NCI-H345 (cell line): ENCODE data around the gene CD101.

Experiments
- DNase-seq: peaks from one replicate; lab custom pipeline; 2025; lab: John Stamatoyannopoulos, UW

CD101 gene

DNA sequence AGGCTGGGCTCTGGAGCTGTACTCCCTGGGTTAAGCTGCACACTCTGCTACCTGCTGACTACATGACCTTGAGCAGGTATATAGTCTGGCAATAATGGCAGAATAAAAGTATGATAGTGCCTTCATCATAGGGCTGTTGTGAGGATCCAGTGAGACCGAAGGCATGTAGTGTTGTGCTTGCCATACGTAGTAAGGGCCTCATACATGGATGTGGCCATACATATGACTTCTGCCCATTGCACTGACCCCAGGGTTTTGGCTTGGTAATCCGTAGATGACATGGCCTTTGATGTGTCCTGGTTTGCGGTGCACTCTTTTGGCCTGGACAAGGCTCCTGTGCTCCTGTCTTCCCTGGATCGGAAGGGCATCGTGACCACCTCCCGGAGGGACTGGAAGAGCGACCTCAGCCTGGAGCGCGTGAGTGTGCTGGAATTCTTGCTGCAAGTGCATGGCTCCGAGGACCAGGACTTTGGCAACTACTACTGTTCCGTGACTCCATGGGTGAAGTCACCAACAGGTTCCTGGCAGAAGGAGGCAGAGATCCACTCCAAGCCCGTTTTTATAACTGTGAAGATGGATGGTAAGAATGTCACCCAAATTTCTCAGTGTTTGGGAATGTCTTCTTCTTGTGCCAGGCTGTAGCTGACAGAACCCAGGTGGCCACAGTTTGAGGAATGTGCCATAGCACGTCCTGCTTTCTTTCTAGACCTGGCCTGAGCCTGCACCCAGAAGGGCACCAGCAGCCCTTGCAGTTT, 17.0 kb upstream of the CD101 start:
- DNase-seq = no peak

DNA sequence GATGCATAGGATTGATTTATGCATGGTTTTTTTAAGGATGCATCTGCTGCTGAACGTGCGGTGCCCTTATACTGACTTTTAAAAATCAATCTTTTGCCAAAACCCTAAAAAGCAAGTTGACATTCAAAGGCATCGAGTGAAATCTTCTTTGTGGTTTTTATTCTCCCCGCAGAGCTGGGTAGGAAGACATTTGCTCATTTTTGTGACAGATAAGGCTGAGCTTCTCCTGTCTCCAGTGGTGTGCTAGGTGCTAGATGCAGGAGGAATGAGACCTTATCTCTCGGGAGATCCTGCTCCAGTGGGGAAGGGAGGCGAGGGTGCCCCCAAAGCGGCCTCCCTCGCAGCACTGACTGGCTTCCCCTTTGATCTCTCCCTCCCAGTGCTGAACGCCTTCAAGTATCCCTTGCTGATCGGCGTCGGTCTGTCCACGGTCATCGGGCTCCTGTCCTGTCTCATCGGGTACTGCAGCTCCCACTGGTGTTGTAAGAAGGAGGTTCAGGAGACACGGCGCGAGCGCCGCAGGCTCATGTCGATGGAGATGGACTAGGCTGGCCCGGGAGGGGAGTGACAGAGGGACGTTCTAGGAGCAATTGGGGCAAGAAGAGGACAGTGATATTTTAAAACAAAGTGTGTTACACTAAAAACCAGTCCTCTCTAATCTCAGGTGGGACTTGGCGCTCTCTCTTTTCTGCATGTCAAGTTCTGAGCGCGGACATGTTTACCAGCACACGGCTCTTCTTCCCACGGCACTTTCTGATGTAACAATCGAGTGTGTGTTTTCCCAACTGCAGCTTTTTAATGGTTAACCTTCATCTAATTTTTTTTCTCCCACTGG, 14.9 kb upstream of the CD101 start:
- DNase-seq = no peak

DNA sequence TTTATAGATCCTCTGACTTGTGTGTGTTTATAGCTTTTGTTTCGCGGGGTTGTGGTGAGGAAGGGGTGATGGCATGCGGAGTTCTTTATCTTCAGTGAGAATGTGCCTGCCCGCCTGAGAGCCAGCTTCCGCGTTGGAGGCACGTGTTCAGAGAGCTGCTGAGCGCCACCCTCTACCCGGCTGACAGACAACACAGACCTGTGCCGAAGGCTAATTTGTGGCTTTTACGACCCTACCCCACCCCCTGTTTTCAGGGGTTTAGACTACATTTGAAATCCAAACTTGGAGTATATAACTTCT, 14.4 kb upstream of the CD101 start:
- no peak for DNase-seq

DNA sequence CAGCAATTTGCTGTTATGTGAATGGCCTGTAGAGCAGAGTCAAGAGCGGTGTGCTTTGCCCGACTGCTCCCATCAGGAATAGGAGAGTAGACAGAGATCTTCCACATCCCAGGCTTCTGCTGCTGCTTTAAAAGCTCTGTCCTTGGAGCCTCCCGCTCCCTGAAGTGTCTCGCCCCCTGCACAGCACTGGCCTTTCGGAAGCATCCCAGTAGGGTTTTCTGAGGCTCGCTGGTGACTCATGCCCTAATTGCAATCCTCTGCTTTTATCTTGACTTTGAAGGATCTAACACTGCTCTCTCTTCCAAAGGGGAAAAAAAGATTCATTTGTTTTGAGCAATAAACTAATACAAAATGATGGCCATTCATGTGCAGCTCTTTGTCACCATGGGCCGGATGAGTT, 13.3 kb upstream of the CD101 start:
- DNase-seq = no peak

DNA sequence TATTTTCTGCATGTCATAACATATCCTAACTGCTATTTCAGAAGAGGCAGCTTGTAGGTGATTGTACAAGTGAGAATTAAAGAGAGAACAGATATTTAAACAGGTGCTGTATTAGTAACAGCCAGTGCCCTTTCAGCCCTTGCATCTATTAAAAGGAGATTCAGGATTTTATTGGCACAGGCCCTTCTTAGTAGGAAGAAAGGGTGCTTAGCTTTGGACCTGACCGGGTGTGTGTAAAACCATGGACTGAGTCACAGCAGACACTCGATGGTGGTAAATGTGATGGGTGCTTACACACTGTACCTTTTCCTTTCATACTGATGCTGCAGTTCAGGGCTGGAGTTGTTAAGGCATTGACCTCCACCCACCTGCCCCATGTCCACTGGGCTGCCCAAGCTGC, 12.7 kb upstream of the CD101 start:
- DNase-seq = no peak

DNA sequence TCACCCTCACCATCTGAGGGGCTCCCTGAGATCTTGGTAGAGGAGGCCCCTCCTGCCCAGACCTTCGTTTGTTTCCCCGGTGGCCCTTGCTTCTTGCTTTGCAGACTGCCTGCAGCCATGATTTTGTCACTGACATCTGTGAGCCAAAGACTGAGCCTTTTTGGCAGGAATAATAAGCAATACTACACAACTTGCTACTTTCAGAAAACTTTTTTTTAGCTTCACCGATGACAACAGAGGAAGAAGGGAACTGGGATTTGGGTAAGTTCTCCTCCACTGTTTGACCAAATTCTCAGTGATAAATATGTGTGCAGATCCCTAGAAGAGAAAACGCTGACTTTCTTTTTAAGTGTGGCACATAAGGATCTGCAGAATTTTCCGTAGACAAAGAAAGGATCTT, 11.7 kb upstream of the CD101 start:
- DNase-seq = no peak

DNA sequence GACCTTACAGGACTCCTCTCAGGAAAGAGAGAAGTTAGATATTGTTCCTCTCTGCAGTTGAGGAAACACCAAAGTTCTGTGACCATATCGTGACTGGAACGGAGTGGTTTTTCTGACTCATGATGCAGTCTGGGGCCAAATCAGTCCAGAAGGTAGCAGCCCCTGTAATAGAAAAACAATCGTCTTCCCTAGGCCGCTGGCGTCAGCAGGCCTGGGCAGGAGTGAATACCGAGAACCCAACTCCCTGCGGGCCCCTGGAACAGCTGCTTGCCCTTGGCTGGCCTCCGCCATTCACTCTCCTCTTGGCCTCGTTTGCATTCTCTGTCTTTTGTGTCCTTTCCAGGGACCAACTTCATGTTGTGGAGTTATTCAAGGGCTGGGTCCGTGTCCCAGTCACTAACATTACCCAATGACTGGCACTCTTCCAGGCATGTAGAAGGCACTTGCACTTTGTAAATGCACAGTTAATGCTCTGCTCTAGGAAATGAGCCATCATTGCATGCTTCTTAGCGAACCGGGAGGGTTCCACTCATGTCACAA, 10.9 kb upstream of the CD101 start:
- no peak for DNase-seq

DNA sequence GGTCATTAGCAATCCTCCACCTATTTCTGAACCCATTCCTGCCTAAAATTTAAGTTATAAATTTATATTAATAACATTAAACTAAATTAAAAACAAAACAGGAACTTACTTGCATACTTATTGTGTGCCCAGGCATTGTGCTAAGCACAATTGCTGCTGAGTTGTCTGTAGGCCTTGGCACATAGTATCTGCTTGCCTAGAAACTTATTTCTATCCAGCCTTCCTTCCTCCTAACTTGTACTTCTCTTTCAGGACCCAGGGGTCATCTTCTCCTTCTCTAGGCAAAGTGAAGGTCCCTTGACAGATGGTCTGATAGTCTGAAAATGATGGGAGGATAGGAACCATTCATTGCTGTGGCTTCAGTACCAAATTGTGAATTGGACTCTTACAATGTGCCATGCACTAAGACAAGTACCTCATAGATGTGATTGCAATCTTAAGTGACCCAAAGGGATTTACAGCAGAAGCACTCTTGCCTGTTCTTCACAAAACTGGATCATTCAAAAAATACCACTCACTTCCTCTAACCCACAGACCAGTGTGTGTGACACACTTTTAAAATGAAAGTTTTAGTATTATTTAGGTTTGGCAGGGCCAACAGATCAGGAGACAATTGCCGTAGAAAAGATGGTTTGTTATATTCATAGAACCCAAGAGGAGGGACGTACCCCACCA, 10.3 kb upstream of the CD101 start:
- DNase-seq = no peak

DNA sequence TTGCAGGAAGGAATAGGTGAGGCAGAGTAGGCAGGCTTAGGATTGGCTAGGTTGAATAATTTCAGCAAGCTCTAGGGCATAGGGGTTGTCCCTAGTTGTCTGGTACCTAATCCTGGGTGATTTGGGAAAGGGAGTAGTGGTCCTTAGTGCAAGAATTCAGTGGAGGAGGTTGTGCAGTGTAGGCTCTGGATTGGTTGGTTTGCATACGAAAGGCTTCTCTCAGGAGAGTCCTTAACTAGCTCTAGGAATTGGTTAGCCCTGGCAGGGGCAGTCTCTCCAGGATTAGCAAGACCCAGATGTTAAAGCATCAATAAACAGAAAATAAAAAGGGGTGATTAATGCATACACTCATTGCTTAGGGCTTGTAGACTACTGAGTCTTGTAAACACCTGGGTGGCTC, 9.6 kb upstream of the CD101 start:
- no peak for DNase-seq

DNA sequence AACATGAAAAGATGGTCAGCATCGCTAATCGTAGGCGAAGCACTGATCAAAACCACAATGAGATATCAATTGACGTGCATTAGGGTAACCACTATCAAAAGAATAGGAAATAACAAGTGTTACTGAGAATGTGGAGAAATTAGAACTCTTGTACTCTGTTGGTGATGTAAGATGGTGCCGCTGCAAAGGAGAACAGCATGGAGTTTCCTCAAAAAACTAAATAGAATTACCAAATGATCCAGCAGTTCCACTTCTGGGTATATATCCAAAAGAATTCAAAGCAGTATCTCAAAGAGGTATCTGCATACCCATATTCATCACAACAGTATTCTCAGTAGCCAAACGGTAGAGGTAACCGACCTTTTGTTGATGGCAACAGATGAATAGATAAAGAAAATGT, 8.3 kb upstream of the CD101 start:
- DNase-seq = no peak

DNA sequence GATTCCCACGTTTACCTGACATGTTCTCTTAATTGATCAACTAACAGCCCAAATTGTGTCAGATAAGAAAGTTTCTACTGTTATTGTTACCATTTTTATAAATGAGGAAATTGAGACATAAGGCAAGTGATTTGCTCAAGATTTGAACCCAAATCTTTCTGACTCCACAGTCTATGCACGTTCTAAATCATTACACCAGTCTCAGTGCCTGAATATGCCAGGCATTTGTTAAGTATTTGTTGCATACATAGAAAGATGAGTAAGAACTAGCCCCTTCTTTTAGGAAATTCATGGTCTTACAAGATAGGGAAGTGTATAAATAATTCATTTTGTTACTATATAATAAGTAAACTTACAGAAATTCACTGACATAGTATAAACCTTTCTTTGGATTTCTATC, 7.1 kb upstream of the CD101 start:
- DNase-seq = no peak

DNA sequence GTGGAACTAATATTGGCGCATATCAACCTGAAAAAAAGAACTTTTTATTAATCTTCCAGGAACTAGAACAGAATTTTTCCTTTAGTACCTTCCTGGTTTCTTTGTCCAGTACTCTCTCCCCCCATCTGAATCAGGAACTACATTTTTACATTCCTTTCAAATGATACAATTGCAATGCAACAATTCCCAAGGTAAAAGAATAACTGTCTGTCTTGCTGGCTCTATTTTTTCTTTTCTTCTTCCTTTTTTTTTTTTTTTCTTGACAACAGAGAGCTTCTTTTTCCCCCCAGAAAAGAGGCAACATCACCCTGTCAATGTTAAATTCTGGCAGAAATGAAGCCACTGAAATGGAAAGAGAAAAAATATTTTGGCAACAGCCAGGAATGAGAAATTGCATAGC, 4.5 kb upstream of the CD101 start:
- DNase-seq = no peak

DNA sequence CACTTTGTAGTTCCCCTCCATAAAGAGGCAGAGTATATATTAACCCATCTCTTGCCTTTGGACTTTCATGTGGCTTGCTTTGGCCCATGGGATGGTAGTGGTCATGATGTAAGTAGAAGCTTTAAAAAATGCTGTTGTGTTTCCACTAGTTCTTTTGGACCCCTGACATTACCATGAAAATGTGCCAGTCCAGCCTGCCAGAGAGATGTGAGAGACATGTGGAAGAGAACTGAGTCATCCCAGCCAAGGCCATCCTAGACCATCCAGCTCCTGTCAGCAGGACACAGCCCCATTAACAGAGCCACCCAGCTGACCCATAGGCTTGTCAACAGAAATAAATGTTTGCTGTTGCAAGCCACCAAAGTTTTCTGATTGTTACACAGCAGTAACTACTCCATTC, 3.9 kb upstream of the CD101 start:
- no peak for DNase-seq

DNA sequence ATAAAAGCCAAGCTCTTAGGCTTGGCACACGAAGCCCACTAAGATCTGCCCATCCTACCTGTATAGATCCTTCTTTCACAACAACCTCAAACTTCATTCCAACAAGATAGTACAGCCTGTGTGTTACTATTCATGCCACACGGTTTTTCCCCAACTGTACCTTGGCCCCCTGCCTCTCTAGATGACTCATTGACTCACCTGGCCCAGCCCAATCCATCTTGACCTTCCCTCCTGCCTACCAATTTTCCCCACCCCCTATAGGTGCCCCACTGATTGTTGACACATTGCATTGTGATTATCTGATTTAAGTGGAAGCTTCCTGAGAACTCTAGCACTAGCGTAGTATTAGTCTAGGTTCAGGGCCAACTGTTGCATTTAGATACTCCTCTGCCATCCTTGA, 2.0 kb upstream of the CD101 start:
- DNase-seq = no peak

DNA sequence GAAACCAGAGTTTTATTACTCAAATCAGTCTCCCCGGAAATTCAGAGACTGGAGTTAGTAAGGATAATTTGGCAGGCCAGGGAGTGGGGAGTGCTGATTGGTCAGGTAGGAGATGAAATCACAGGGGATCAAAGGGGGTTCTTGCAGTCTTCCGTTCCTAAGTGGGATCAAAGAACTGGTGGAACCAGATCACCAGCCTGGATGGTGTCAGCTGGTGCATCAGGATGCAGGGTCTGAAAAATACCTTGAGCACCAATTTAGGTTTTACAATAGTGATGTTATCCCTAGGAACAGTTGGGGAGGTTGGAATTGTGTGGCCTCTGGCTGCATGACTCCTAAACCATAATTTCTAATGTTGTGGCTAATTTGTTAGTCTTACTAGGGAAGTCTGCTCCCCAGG, 1.4 kb upstream of the CD101 start:
- DNase-seq = no peak

DNA sequence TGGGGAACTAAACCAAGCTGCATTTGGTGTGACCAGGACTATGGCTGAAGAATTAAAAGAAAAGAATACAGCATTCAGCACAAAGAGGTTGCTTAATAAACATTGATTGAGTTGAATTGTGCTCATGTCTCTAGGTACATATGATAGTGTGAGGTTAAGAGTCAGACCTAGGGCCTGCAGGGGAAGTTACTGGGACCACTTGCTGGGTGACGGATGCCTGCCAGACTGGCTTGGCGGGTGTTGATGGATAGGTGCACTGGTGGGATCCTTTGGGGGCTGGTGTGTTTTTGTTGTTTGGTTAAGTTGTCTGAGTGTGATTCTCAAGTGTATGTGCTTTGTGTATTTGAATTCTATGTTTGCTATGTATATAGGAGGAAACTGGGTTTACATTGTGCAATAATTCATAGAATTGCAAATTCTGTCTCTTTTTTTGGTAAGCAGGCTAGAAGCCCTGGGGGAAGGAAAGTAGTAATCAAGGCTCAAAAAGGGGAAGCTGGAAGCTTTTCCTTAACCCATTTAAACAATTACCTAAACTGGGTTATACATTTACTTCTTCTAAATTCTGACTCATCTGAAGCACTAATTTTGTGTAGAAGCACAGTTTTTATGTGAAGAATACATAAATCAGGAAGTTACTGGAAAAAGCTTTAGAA, 1.8 kb downstream of the CD101 start:
- no peak for DNase-seq

DNA sequence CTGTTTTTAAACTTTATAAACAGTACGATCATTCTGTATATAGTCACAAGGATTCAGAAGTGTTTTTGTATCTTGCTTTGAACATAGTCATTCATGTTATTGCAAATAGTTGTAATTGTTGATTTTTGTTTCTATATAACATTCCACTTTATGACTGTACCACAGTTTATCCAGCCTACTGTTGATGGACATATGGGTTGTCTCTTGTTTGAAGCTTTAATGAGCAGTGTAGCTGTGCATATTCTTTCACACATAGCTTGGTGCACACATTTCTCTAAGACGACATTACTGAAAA, 6.1 kb downstream of the CD101 start:
- DNase-seq = no peak

DNA sequence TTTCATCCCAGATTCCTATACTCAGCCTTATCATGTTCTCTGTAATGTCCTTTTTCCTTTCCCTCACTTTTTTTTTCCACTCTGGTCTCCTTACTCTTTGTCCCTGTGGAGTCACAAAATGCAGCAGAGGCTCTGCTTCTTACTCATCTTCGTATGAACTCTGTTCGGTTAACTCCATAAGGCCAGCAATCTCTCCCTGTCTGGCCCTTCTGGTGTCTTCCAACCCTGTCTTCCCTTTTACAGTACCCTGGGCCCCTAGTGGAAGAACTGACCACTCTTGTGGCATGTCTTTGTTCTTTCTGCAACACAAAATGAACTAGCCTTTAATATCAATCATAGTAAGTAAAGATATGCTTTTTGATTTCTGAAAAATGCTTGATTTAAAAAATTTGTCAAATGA, 7.1 kb downstream of the CD101 start:
- no peak for DNase-seq

DNA sequence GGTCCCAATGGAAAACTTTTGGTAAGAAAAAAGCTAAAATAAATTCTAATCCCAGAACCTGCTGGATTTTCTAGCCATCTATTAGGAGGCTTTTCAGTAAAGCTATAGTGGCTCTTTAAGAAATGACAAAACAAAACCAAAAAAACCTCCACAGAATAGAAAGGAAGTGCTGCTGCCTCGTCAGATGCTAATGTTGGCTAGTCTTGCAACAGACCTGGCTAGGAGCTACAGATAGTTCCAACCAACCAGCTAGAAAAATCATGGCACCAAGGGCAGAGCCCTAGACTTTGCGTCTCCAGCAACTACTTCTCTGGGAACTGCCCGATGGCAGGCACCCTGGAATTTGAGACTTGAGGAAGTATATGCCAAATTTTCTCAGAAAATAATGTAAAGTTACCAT, 7.6 kb downstream of the CD101 start:
- DNase-seq = no peak

DNA sequence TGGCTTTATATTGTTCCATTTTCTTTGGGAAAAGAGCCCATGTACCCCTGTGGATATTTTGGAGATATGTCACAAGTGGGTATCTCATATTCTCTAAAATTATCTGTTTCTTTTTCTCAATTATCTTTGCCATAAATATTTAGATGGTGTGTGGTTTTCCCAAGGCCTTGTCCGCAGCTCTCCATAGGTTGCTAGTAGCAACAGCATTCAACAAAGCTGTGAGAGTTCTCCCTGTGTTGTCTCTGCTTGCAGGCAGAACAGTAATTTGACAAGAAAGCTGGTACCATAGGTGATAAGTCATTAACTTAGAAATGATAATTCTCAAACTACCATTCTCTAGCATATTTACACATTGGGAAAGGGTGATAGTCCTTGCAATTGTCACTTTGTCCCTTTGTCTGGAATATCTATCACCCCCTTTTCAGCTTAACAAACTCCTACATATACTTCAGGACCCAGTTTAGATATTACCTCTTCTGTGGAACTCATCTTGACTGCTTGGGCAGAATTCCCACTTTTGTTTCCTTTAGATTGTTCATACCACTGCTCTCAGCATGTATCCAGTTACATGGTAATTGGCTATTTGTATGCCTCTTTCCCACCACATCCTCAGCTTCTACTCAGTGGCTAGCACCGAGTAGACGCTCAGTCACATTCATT, 8.9 kb downstream of the CD101 start:
- no peak for DNase-seq

DNA sequence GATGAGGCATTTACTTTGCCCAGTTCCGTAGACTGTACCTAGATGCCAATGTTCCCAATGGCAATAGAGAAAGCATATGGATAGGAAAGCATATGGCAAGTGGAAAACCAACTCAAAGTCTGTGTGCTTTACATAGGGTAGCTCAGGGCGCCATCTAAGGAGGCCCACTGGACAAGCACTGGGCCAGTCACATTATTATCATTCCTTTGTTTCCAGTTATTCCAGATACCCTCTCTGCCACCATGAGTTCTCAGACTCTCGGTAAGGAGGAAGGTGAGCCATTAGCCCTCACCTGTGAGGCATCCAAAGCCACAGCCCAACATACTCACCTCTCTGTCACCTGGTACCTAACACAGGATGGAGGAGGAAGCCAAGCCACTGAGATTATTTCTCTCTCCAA, 9.8 kb downstream of the CD101 start:
- DNase-seq = no peak

DNA sequence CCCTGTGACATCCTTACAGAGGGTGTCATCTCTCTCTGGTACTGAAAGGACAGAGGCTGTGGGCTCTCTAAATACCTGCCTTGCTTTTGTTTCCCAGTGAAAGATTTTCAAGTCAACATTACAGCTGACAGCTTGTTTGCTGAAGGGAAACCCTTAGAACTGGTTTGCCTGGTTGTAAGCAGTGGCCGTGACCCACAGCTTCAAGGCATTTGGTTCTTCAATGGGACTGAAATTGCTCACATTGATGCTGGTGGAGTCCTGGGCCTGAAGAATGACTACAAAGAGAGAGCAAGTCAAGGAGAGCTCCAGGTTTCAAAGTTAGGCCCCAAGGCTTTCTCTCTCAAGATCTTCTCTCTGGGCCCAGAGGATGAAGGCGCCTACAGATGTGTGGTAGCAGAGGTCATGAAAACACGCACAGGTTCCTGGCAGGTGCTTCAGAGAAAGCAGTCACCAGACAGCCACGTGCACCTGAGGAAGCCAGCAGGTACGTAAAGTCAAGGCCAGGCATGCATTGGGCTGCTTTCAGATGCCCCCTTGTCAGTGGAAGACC, 11.8 kb downstream of the CD101 start:
- peak; percentile 68 for DNase-seq
